GM12864 (cell line): ENCODE measurements around the gene OR6S1.

Source experiments
- DNase-seq: peaks from one replicate; pipeline ENCODE4 v3.0.0-alpha.2; 2011; ENCODE audit warnings: low read depth
- H3K4me3 ChIP-seq: 2 replicates; pipeline ENCODE4 v1.5.1; 2011; ENCODE audit warnings: mild to moderate bottlenecking, low read depth, low read length, control low read depth
- CTCF ChIP-seq: IDR thresholded peaks from 2 replicates; pipeline ENCODE4 v1.5.1; 2011; ENCODE audit warnings: low read depth, mild to moderate bottlenecking, moderate library complexity, low read length, control low read depth, inconsistent platforms; ENCODE audit errors: missing control alignments

OR6S1 gene

GRCh38 chr14:20642182-20642581 is 691 bp upstream of the OR6S1 start:
- no peak for DNase-seq
- no peak for TF ChIP-seq CTCF
- no peak overlapping the region for H3K4me3 ChIP-seq

GRCh38 chr14:20632831-20633691 is 8.4 kb downstream of the OR6S1 start:
- no peak for DNase-seq
- no peak for TF ChIP-seq CTCF
- peak overlapping the region; percentile 51 for H3K4me3 ChIP-seq

- TF ChIP-seq CTCF = no peak
- H3K4me3 ChIP-seq = peak overlapping the region; percentile 51
- DNase-seq = no peak
Observed at GRCh38 chr14:20632448-20632830, 9.1 kb downstream of the OR6S1 start.

- TF ChIP-seq CTCF = no peak
- DNase-seq = no peak
- H3K4me3 ChIP-seq = peak overlapping the region; percentile 51
Observed at GRCh38 chr14:20631880-20632389, 9.6 kb downstream of the OR6S1 start.

GRCh38 chr14:20631023-20631879 is 10.2 kb downstream of the OR6S1 start:
- DNase-seq = no peak
- no peak for TF ChIP-seq CTCF
- H3K4me3 ChIP-seq = peak overlapping the region; percentile 51

GRCh38 chr14:20630340-20631022 is 11.0 kb downstream of the OR6S1 start:
- no peak for TF ChIP-seq CTCF
- peak; percentile 61 for DNase-seq

More at GRCh38 chr14:20630340-20631022, 11.0 kb downstream of the OR6S1 start:
- peak overlapping the region; percentile 51 for H3K4me3 ChIP-seq
